Central memory CD4-positive, alpha-beta T cell (primary cell): Measurements from ENCODE around the gene HM13.
"Not testable (repeated sequence)": the region's sequence is repeated elsewhere in the genome, so short reads cannot be mapped to it uniquely, and the experiment has no call there.

Experiments
- DNase-seq: peaks from one replicate; pipeline ENCODE4 v3.0.0; 2022

HM13 gene

GRCh38 chr20:31502884-31503673 lies 11.2 kb upstream of the HM13 start:
- DNase-seq: peak; percentile 62

- DNase-seq: no peak
Observed at GRCh38 chr20:31505903-31506302, 8.3 kb upstream of the HM13 start.

- DNase-seq: no peak
Observed at GRCh38 chr20:31508517-31509244, 5.6 kb upstream of the HM13 start.

GRCh38 chr20:31515072-31515774 lies 981 bp downstream of the HM13 start:
- no peak for DNase-seq

GRCh38 chr20:31515775-31516107 lies 1.5 kb downstream of the HM13 start:
- no peak for DNase-seq

DNA sequence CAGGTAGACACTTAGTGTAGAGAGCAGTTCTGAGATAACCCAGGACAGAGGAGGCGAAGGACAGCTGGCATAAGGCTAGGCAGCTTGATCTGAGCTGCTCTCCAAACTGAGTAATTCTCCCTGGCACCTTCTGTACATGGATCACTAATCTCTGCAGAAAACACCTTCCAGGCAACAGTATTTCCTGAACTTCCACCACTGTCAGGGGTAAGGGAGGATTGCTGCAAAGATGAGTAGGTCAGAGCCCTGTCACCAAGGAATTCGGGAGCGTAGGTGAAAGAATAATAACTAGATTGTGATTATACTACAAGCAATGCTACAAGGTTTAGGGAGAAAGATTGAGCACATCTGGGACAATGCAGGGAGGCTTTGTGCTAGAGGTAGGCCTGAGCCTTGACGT lies 1.9 kb downstream of the HM13 start:
- DNase-seq: no peak

DNA sequence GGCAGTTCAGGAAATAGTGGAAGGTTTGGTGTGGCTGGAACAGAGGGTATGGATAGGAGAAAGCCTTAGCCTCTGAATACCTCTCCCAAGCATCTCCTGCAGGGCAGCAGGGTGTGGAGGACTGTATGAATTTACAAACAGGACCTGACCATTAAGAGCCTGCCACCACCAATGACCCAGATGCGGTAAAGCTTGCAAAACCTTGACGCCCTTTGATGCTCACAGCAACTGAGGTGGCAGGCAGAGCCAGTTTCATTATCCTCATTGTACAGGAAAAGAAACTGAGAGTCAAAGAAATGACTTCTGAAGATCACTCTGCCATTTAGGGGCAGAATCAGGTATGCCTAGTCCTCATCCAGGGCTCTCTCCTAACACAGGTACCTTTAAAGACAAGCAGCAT lies 2.4 kb downstream of the HM13 start:
- no peak for DNase-seq

DNA sequence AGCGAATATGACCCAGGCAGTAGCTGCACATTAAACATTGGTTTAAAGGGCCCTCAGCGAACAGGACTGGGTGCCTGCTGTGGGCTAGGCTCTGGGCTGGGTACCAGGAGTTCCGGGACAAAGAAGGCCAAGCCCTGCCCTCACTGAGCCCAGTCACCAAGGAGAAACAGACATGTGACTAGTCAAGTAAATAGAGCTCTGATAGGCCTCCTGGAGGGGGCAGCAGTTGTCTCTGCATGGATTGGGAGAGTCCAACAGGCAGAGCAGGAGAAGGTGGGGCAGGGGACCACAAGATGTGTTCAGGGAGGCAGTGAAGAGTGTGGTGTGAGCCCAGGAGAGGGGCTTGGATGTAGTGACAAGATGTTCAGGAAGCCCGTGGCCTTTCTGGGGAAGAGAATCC lies 3.1 kb downstream of the HM13 start:
- no peak for DNase-seq

GRCh38 chr20:31521267-31521666 lies 7.0 kb downstream of the HM13 start:
- not testable (repeated sequence) for DNase-seq

DNA sequence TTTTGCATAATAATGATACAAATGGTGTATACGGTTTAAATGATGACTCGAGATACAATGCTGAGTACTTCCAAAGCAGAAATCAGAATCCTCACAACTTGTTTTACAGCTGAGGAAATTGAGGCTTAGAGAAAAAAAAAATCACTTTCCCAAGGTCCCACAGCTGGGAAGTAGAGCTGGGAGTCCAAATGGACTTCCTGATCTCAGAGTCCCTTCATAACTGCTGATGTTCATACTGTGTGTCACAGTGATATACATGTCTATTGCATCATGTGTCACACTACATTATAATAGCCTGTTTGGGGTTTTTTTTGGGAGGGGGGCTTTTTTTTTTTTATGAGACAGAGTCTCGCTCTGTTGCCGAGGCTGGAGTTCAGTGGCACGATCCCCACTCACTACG lies 8.5 kb downstream of the HM13 start:
- DNase-seq: no peak

DNA sequence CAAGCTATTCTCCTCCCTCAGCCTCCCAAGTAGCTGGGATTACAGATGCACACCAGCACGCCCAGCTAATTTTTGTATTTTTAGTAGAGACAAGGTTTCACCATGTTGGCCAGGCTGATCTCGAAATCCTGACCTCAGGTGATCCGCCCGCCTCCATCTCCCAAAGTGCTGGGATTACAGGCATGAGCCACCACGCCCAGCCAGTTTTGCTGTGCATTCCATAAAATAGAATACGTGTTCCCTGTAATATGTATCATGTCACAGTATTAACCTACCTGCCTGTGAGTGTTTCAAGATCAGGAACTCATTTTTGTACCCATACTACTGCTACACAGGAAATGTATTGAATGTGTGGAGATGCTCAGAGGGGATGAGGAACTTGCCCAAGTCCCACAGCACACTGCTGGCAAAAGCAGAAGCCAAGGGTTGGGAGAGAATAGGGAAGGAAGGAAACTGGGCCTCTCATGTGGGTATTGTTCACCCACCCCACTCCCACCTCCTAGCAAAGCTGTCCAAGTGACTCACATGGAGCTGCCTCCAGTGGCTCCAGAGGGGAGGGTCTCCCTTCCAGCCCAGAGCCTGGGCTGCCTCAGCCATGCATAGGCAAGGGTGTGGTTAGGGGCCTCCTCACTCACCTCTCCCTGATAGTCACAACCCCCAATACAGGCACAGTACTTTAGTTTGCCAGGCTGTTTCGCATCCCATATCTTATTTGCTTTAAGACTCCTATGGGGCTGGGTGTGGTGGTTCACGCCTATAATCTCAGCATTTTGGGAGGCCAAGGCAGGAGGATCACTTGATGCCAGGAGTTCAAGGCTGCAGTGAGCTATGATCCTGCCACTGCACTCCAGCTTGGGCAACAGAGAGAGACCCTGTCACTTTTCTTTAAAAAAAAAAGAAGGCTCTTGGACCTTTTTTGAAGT lies 9.4 kb downstream of the HM13 start:
- no peak for DNase-seq

DNA sequence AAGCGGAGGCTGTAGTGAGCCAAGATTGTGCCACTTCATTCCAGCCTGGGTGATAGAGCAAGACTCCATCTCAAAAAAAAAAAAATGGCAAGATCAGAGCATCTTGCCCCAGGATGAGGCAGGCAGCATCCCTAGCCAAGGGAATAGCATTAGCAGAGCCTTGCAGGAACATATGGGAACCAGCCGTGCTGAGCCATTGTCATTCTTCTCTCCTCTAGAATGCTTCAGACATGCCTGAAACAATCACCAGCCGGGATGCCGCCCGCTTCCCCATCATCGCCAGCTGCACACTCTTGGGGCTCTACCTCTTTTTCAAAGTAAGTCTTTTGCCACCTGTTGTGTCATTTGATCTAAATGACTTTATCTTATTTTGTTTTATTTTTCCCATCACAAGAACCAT lies 13.0 kb downstream of the HM13 start:
- DNase-seq: no peak

GRCh38 chr20:31535298-31535697 lies 21.1 kb downstream of the HM13 start:
- no peak for DNase-seq

GRCh38 chr20:31536575-31536974 lies 22.3 kb downstream of the HM13 start:
- DNase-seq: no peak

DNA sequence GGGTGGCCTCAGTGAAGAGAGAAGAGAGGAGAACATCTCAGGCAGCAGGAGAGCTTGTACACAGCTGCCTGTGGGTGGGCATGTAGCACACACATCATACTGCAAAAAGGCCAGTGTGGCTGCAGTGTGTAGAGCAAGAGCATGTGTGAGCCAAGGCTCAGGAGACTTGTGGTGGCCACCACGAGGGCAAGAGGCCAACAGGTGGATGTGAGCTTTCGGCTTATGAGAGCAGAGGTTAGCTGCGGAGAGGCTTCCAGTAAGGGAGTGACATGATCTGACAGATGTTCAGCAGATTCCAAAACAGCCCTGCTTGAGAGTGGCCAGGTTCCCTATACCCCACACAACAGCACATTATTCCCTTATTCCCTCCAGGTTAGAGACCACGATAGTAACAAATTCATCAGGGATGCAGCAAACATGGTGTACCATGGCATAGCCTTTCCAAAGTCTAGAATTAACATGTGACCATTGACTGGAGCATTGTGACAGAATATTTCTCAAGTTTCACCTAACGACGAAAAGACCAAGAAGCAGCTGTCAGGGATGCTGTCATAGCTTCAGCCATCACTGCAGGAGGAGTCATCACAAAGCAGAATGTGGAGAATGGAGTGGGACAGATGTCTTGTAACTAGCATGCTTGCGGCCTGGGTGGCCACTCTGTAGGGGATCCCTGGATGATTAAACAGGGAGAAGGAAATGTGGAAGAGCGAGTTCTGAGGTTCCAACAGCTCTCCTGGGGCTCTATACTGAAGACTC lies 23.1 kb downstream of the HM13 start:
- DNase-seq: no peak

GRCh38 chr20:31537890-31538289 lies 23.6 kb downstream of the HM13 start:
- DNase-seq: no peak

- no peak for DNase-seq
Observed at GRCh38 chr20:31538326-31538725, 24.1 kb downstream of the HM13 start.

GRCh38 chr20:31539636-31540035 lies 25.4 kb downstream of the HM13 start:
- not testable (repeated sequence) for DNase-seq

DNA sequence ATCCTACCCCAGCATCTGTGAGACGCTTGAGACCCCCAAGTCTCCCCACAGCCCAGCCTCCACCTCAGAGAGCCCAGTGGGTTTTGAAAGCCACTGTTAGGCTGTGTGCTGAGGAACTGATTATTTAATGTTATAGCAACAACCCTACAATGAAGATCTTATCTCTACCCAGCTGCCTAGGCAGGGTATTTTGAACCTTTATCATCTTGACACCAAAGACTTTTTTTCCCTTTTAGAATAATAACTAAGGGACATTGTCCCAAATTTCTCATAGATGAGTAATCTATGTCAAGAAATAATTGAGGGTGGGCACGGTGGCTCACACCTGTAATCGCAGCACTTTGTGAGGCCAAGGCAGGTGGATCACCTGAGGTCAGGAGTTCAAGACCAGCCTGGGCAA lies 26.2 kb downstream of the HM13 start:
- DNase-seq: no peak

- no peak for DNase-seq
Observed at GRCh38 chr20:31542201-31542842, 28.1 kb downstream of the HM13 start.

DNA sequence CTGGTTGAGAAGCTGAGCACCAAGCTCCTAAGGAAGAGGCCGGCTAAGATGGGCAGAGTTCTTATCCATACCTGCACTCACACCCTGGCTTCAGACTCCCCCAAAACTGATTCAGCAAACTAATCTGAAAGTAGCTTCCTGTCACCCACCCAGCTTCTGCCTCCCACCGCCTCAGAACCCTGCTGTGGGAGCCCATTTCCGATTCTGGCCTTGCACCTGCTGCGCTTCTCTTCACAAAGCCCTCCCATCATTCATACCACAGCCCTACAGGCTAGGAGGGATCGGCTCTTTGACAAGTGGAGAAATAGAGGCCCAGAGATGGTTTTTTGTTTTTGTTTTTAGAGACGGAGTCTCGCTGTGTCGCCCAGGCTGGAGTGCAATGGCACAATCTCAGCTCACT lies 28.7 kb downstream of the HM13 start:
- no peak for DNase-seq
